HCT116 (cell line): ENCODE data around the gene TMEM151A. TPM values are rescaled to one million over a fixed set of nuclear protein-coding genes. Genes with fewer than 3 reads are reported as not detected.
A peak's percentile ranks its signal among the peaks of the same experiment; 100 is the strongest.

Experiments
- ATAC-seq: fragments of 200-7000 bp; cut with Tn5 transposase; 2 replicates; pipeline ENCODE4 v1.9.1; 2020; ENCODE audit warnings: mild to moderate bottlenecking, moderate library complexity
- BruUV-seq: library from RNA; stranded (reverse); fragments of 400-500 nt; replicated peaks from 2 replicates; lab custom pipeline; 2021; lab: Mats Ljungman, UMichigan
- CTCF ChIA-PET: fragments of 300-600 bp; sonication (Branson Sonifier 250); formaldehyde crosslinking; loops from one replicate; lab custom pipeline; 2021; ENCODE audit warnings: antibody characterized with exemption; lab: Charles Lee
- POLR2A ChIA-PET: fragments of 300-600, 350-600 bp; sonication (Branson Sonifier 250); formaldehyde crosslinking; loops from one replicate; lab custom pipeline; 2021; ENCODE audit warnings: antibody characterized with exemption; lab: Charles Lee
- RAD21 ChIA-PET, 2 experiments: fragments of 300-600 bp; sonication (Branson Sonifier 250); formaldehyde crosslinking; loops; one replicate each; lab custom pipeline; 2023; ENCODE audit warnings: low total read pairs in 2 of 2; ENCODE audit not compliant: uncharacterized antibody in 2 of 2, unreplicated experiment in 2 of 2, low non-redundant PET in 1 of 2; lab: Charles Lee
- DNase-seq: peaks from one replicate; pipeline ENCODE4 v3.0.0-alpha.2; 2010; ENCODE audit warnings: low read depth, low spot score
- H2AFZ ChIP-seq: fragments of 200-600 bp; shearing (Covaris generic), sonication (generic); 2 replicates; pipeline ENCODE4 v1.6.1; 2017; ENCODE audit warnings: low read depth, mixed run types, mixed read lengths, antibody characterized with exemption, low read length; ENCODE audit not compliant: poor library complexity, severe bottlenecking
- H3K27ac ChIP-seq: 2 replicates; pipeline ENCODE4 v1.5.1; 2012; ENCODE audit warnings: low read depth, low read length
- H3K27me3 ChIP-seq: fragments of 200-600 bp; sonication (generic); 2 replicates; pipeline ENCODE4 v1.6.1; 2016; ENCODE audit warnings: mixed run types, low read length, mixed read lengths; ENCODE audit not compliant: insufficient read depth
- H3K36me3 ChIP-seq, 2 experiments: fragments of 200-500 bp in 1 of 2; fragments of 200-600 bp in 1 of 2; sonication (Bioruptor generic) in 1 of 2; sonication (generic) in 1 of 2; 2 replicates each; pipeline versions ENCODE4 v1.5.1 to v1.6.1; 2014 to 2016; ENCODE audit warnings: low read length in 2 of 2, inconsistent platforms in 1 of 2, mixed read lengths in 1 of 2, mixed run types in 1 of 2; ENCODE audit not compliant: insufficient read depth in 2 of 2, control insufficient read depth in 1 of 2
- H3K4me1 ChIP-seq, 2 experiments: fragments of 200-600 bp in 1 of 2; sonication (generic) in 1 of 2; 2 replicates each; pipeline versions ENCODE4 v1.5.1 to v1.6.1; 2012 to 2017; ENCODE audit warnings: low read length in 2 of 2, inconsistent platforms in 1 of 2, mild to moderate bottlenecking in 1 of 2, mixed read lengths in 1 of 2, mixed run types in 1 of 2, moderate library complexity in 1 of 2; ENCODE audit not compliant: insufficient read depth in 2 of 2, control insufficient read depth in 1 of 2
- H3K4me2 ChIP-seq: fragments of 200-600 bp; sonication (generic); 2 replicates; pipeline ENCODE4 v1.6.1; 2017; ENCODE audit warnings: mixed run types, low read length, mixed read lengths
- H3K4me3 ChIP-seq, 2 experiments: fragments of 200-600 bp in 1 of 2; sonication (generic) in 1 of 2; replicated peaks in 1 of 2; 2 replicates each; pipeline ENCODE4 v1.5.1; 2011 to 2016; ENCODE audit warnings: low read length in 2 of 2, control low read depth in 1 of 2, low read depth in 1 of 2, mild to moderate bottlenecking in 1 of 2, mixed read lengths in 1 of 2, mixed run types in 1 of 2
- H3K79me2 ChIP-seq: fragments of 200-600 bp; sonication (generic); 2 replicates; pipeline ENCODE4 v1.6.1; 2017; ENCODE audit warnings: mild to moderate bottlenecking, mixed run types, low read length, moderate library complexity, mixed read lengths; ENCODE audit not compliant: insufficient read depth
- H3K9ac ChIP-seq: fragments of 200-600 bp; sonication (generic); 2 replicates; pipeline ENCODE4 v1.6.1; 2016; ENCODE audit warnings: low read length, mixed read lengths
- H3K9me2 ChIP-seq: fragments of 200-600 bp; sonication (generic), shearing (Covaris generic); 2 replicates; pipeline ENCODE4 v1.6.1; 2017; ENCODE audit warnings: mixed run types, mild to moderate bottlenecking, moderate library complexity; ENCODE audit not compliant: insufficient read depth
- H3K9me3 ChIP-seq, 2 experiments: fragments of 200-500 bp in 1 of 2; fragments of 200-600 bp in 1 of 2; sonication (Bioruptor generic) in 1 of 2; sonication (generic) in 1 of 2; 2 replicates each; pipeline ENCODE4 v1.6.1; 2014 to 2017; ENCODE audit warnings: low read length in 2 of 2, mixed read lengths in 2 of 2, inconsistent platforms in 1 of 2, low read depth in 1 of 2, mild to moderate bottlenecking in 1 of 2, mixed run types in 1 of 2, moderate library complexity in 1 of 2; ENCODE audit not compliant: control insufficient read depth in 1 of 2, insufficient read depth in 1 of 2
- H4K20me1 ChIP-seq: fragments of 200-600 bp; sonication (generic), shearing (Covaris generic); 2 replicates; pipeline ENCODE4 v1.6.1; 2017; ENCODE audit warnings: mixed run types, mild to moderate bottlenecking, moderate library complexity; ENCODE audit not compliant: insufficient read depth
- CBX3 ChIP-seq: IDR thresholded peaks from 2 replicates; pipeline ENCODE4 v1.6.1; 2012; ENCODE audit warnings: low read depth
- CEBPB ChIP-seq: IDR thresholded peaks from 2 replicates; pipeline ENCODE4 v1.6.1; 2012; ENCODE audit warnings: low read depth
- CTCF ChIP-seq, 3 experiments: fragments of 200-600 bp in 1 of 3; sonication (generic) in 1 of 3; IDR thresholded peaks in 2 of 3; conservative IDR thresholded peaks in 1 of 3; 2 replicates each; pipeline ENCODE4 v1.5.1; 2012 to 2017; ENCODE audit warnings: low read depth in 2 of 3, low read length in 2 of 3, antibody characterized with exemption in 1 of 3, borderline replicate concordance in 1 of 3, control low read depth in 1 of 3, mild to moderate bottlenecking in 1 of 3, mixed read lengths in 1 of 3, mixed run types in 1 of 3, moderate library complexity in 1 of 3; ENCODE audit not compliant: insufficient read depth in 1 of 3
- SIN3A ChIP-seq: IDR thresholded peaks from 2 replicates; pipeline ENCODE4 v1.6.1; 2012; ENCODE audit warnings: low read depth
- ZFX ChIP-seq: fragments of 450-650 bp; IDR thresholded peaks from 2 replicates; pipeline ENCODE4 v1.6.1; 2017
- ZNF274 ChIP-seq: fragments of 200-500 bp; sonication (Bioruptor generic); IDR thresholded peaks from 2 replicates; pipeline ENCODE4 v1.6.1; 2014; ENCODE audit warnings: mild to moderate bottlenecking, low read depth, low read length, inconsistent platforms
- intact Hi-C: fragments of 100-400 bp; cut with micrococcal nuclease; formaldehyde crosslinking; loops from 2 replicates; pipeline ENCODE4 v1.10.0; 2022
- total RNA-seq: library from RNA; stranded (reverse); gene quantifications from one replicate; pipeline ENCODE4 v1.2.1, GENCODE V29; 2021; ENCODE audit not compliant: unreplicated experiment

TMEM151A gene
- total RNA-seq, 1 experiment from 2014 or later = 5.9 TPM

GRCh38 chr11:66344550-66345315 is 53.0 kb downstream of the TMEM151A start, which contains the start of gene BRMS1 (continued):
- TF ChIP-seq CTCF (IDR thresholded peaks at IDR 0.05 in 2 of 3, conservative IDR thresholded peaks at IDR 0.05 in 1 of 3; ENCODE audit: borderline replicate concordance in 1 of 3, insufficient read depth in 1 of 3, low read depth in 2 of 3, low read length in 2 of 3) (0 out of 6 replicates have a peak, but pooled peaks of 1 of the 3 experiments have one; percentile 6), ZNF274 (no peak), SIN3A (peak; percentile 85), CEBPB (no peak), CBX3 (no peak)

GRCh38 chr11:66345316-66345649 is 53.6 kb downstream of the TMEM151A start:
- RAD21 ChIA-PET = no interaction called here
- BruUV-seq = no TSS peak
- H3K9ac ChIP-seq = peak overlapping the region; percentile 77
- H3K27ac ChIP-seq = peak overlapping the region; percentile 76
- CTCF ChIA-PET = interaction anchor here (1.4 to 2.1 kb wide), 2 partner anchors 33 to 43 kb away, joined by 3 to 4 read pairs; no protein-coding TSS in a partner anchor
- POLR2A ChIA-PET = interaction anchor here (1.2 to 2.1 kb wide), 4 partner anchors 10 to 56 kb away, joined by 3 to 7 read pairs (median 6); partner anchors contain the start of genes RIN1 and YIF1A
- H4K20me1 ChIP-seq = no peaks in the 10 kb centered on the region
- intact Hi-C loops = no loop called here
- no peak for DNase-seq
- H3K36me3 ChIP-seq = peaks cover 4 to 8% of the 10 kb centered on the region in 2 experiments; a peak in 3 of 4 replicates
- H3K27me3 ChIP-seq = no peaks in the 10 kb centered on the region
- TF ChIP-seq ZFX = peak; percentile 45; the same call in 1 of the 2 replicates
- TF ChIP-seq CEBPB = no peak
- TF ChIP-seq, all 23 proteins: peak for 1
- H3K79me2 ChIP-seq = peaks cover 22% of the 10 kb centered on the region
- peak overlapping the region; percentile 72 to 87 for H3K4me3 ChIP-seq
- no peaks in the 10 kb centered on the region for H3K9me3 ChIP-seq
- peaks cover 14 to 36% of the 10 kb centered on the region in 2 experiments for H3K4me1 ChIP-seq
- peak; percentile 22 for ATAC-seq
- H2AFZ ChIP-seq = no peak overlapping the region
- H3K4me2 ChIP-seq = peak overlapping the region; percentile 89
- H3K9me2 ChIP-seq = no peaks in the 10 kb centered on the region

Other genes starting within 250 kb of the TMEM151A start
- gene GAL3ST3, start 242.7 kb upstream of the TMEM151A start, total RNA-seq = not detected
- gene SF3B2, start 239.5 kb upstream of the TMEM151A start, total RNA-seq = 300 TPM
- 41.1 TPM for gene PACS1, start 221.6 kb upstream of the TMEM151A start, total RNA-seq
- 58.5 TPM for gene KLC2, start 34.2 kb upstream of the TMEM151A start, total RNA-seq
- 148 TPM for gene RAB1B, start 23.3 kb upstream of the TMEM151A start, total RNA-seq
- gene CNIH2, start 13.7 kb upstream of the TMEM151A start, total RNA-seq = 1.3 TPM
- 54.7 TPM for gene YIF1A, start 2.8 kb upstream of the TMEM151A start, total RNA-seq
- gene CD248, start 25.1 kb downstream of the TMEM151A start, total RNA-seq = 0.32 TPM
- 38.7 TPM for gene RIN1, start 44.5 kb downstream of the TMEM151A start, total RNA-seq
- 42.1 TPM for gene BRMS1, start 53.2 kb downstream of the TMEM151A start, total RNA-seq
- gene B4GAT1, start 55.7 kb downstream of the TMEM151A start, total RNA-seq = 6.7 TPM
- 39.7 TPM for gene SLC29A2, start 79.9 kb downstream of the TMEM151A start, total RNA-seq
- gene NPAS4, start 129.1 kb downstream of the TMEM151A start, total RNA-seq = not detected
- gene MRPL11, start 147.0 kb downstream of the TMEM151A start, total RNA-seq = 126 TPM
- 12.8 TPM for gene PELI3, start 175.0 kb downstream of the TMEM151A start, total RNA-seq
- 55.6 TPM for gene DPP3, start 188.5 kb downstream of the TMEM151A start, total RNA-seq
- 29.8 TPM for gene BBS1, start 218.7 kb downstream of the TMEM151A start, total RNA-seq